Measurements from ENCODE around the gene IL22. TPM values are rescaled to one million over a fixed set of nuclear protein-coding genes. Genes with fewer than 3 reads are reported as not detected.

Gene IL22, protein sequence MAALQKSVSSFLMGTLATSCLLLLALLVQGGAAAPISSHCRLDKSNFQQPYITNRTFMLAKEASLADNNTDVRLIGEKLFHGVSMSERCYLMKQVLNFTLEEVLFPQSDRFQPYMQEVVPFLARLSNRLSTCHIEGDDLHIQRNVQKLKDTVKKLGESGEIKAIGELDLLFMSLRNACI
- total RNA-seq (ENCODE audit: unreplicated experiment) = not detected
- long read RNA-seq = 0 reads

DNA sequence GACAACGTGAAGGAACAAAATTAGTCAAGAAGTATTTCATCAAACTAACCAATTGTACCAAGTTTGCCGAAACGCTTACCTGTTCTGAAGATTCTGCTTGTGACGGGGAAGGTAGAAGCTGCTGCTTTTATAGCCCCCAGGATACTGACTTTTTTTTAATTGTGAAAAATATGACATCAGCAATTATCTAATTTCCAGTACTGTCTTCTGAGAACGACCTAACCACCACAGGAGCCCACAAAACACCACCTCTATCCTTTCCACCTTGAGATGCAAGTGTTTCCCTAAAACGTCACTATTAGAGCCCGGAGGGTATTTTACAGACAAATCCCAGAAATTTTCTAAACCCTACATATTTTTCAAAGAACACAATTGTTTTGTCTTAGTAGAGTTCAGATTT is at the start of gene IL22:
TSS of gene IL22 (minus strand) at position 101 of the 400 bp plus-strand sequence. CDS start 156 bp downstream, outside the sequence.
- no peak for DNase-seq (ENCODE audit: low spot score)
- Mint-ChIP-seq H3K36me3 (ENCODE audit: low read depth, unreplicated experiment) (no peaks in the 10 kb centered on the region), H3K4me3 (ENCODE audit: unreplicated experiment) (no peak within 1 kb of the TSS), H3K27me3 (ENCODE audit: unreplicated experiment) (no peaks in the 10 kb centered on the region), H3K4me1 (ENCODE audit: unreplicated experiment) (peaks cover 5% of the 10 kb centered on the region), H3K9me3 (ENCODE audit: unreplicated experiment) (no peaks in the 10 kb centered on the region), H3K27ac (ENCODE audit: unreplicated experiment) (no peak within 1 kb of the TSS)
- TF ChIP-seq, protein P1, sequence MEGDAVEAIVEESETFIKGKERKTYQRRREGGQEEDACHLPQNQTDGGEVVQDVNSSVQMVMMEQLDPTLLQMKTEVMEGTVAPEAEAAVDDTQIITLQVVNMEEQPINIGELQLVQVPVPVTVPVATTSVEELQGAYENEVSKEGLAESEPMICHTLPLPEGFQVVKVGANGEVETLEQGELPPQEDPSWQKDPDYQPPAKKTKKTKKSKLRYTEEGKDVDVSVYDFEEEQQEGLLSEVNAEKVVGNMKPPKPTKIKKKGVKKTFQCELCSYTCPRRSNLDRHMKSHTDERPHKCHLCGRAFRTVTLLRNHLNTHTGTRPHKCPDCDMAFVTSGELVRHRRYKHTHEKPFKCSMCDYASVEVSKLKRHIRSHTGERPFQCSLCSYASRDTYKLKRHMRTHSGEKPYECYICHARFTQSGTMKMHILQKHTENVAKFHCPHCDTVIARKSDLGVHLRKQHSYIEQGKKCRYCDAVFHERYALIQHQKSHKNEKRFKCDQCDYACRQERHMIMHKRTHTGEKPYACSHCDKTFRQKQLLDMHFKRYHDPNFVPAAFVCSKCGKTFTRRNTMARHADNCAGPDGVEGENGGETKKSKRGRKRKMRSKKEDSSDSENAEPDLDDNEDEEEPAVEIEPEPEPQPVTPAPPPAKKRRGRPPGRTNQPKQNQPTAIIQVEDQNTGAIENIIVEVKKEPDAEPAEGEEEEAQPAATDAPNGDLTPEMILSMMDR (IDR thresholded peaks at IDR 0.05; ENCODE audit: unreplicated experiment) = no peak

DNA sequence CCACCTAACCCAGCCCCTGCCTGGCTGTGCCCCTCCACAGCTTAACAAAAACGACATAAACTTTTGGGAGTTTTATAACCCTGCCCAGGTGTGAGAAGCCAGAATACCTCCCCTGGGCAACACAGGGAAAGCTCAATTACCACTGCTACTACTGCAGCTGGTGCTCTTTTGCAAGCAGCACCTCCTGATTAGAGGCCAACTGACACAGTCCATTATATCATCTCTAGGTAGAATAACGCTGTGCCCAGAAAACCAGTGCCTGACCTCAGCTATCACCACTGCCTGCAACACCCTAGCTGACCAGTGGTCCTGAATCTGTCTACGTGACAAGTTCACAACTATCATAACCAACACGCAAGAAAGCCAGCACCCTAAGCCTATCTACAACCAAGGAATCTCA is 44.5 kb upstream of the IL22 start:
- Mint-ChIP-seq H3K27me3 (ENCODE audit: unreplicated experiment) (no peaks in the 10 kb centered on the region), H3K27ac (ENCODE audit: unreplicated experiment) (no peak overlapping the region), H3K4me3 (ENCODE audit: unreplicated experiment) (no peak overlapping the region), H3K36me3 (ENCODE audit: low read depth, unreplicated experiment) (no peaks in the 10 kb centered on the region), H3K4me1 (ENCODE audit: unreplicated experiment) (no peaks in the 10 kb centered on the region), H3K9me3 (ENCODE audit: unreplicated experiment) (no peaks in the 10 kb centered on the region)
- no peak for DNase-seq (ENCODE audit: low spot score)
- TF ChIP-seq, protein P1 (IDR thresholded peaks at IDR 0.05; ENCODE audit: unreplicated experiment) = no peak

DNA sequence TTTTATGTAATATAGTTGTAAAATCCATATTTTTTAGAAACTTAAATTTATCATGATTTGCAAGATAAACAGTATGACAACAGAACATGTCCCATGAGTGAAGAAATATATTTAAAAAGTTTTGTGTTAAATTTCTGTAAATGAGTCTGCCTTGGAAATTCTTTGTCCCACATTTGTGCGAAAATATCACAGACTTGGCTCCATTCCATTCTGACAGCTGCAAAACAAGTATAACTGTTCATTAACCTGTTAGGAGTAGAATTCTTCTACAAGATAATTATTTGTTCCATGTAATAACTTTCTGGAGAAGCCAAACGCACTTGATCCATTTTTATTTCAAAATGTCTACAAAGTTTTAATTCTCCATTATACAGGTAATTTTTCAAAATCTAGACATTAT is 40.8 kb upstream of the IL22 start:
- TF ChIP-seq, protein P1 (IDR thresholded peaks at IDR 0.05; ENCODE audit: unreplicated experiment) = no peak
- DNase-seq (ENCODE audit: low spot score) = no peak
- Mint-ChIP-seq H3K9me3 (ENCODE audit: unreplicated experiment) (no peaks in the 10 kb centered on the region), H3K4me3 (ENCODE audit: unreplicated experiment) (no peak overlapping the region), H3K27ac (ENCODE audit: unreplicated experiment) (no peak overlapping the region), H3K4me1 (ENCODE audit: unreplicated experiment) (no peaks in the 10 kb centered on the region), H3K27me3 (ENCODE audit: unreplicated experiment) (no peaks in the 10 kb centered on the region), H3K36me3 (ENCODE audit: low read depth, unreplicated experiment) (no peaks in the 10 kb centered on the region)

- Mint-ChIP-seq H3K36me3 (ENCODE audit: low read depth, unreplicated experiment) (no peaks in the 10 kb centered on the region), H3K4me1 (ENCODE audit: unreplicated experiment) (no peaks in the 10 kb centered on the region), H3K27me3 (ENCODE audit: unreplicated experiment) (no peaks in the 10 kb centered on the region), H3K4me3 (ENCODE audit: unreplicated experiment) (no peak overlapping the region), H3K27ac (ENCODE audit: unreplicated experiment) (no peak overlapping the region), H3K9me3 (ENCODE audit: unreplicated experiment) (no peaks in the 10 kb centered on the region)
- TF ChIP-seq, protein P1 (IDR thresholded peaks at IDR 0.05; ENCODE audit: unreplicated experiment) = no peak
- DNase-seq (ENCODE audit: low spot score) = no peak
Measured at GRCh38 chr12:68293347-68293746, 39.9 kb upstream of the IL22 start.

GRCh38 chr12:68292151-68292943 is 38.9 kb upstream of the IL22 start:
- Mint-ChIP-seq H3K36me3 (ENCODE audit: low read depth, unreplicated experiment) (no peaks in the 10 kb centered on the region), H3K4me1 (ENCODE audit: unreplicated experiment) (no peaks in the 10 kb centered on the region), H3K4me3 (ENCODE audit: unreplicated experiment) (no peak overlapping the region), H3K9me3 (ENCODE audit: unreplicated experiment) (no peaks in the 10 kb centered on the region), H3K27ac (ENCODE audit: unreplicated experiment) (no peak overlapping the region), H3K27me3 (ENCODE audit: unreplicated experiment) (no peaks in the 10 kb centered on the region)
- TF ChIP-seq, protein P1 (IDR thresholded peaks at IDR 0.05; ENCODE audit: unreplicated experiment) = no peak
- DNase-seq (ENCODE audit: low spot score) = no peak
